GM10266 (cell line): ENCODE data around the gene ARL16.

Experiments used
- DNase-seq: peaks from one replicate; pipeline ENCODE4 v3.0.0; 2012; ENCODE audit errors: extremely low spot score
- CTCF ChIP-seq: IDR thresholded peaks from 2 replicates; pipeline ENCODE4 v1.5.1; 2012; ENCODE audit warnings: mild to moderate bottlenecking, low read depth; ENCODE audit not compliant: control insufficient read depth, insufficient read depth; ENCODE audit errors: missing control alignments

Gene ARL16

DNA sequence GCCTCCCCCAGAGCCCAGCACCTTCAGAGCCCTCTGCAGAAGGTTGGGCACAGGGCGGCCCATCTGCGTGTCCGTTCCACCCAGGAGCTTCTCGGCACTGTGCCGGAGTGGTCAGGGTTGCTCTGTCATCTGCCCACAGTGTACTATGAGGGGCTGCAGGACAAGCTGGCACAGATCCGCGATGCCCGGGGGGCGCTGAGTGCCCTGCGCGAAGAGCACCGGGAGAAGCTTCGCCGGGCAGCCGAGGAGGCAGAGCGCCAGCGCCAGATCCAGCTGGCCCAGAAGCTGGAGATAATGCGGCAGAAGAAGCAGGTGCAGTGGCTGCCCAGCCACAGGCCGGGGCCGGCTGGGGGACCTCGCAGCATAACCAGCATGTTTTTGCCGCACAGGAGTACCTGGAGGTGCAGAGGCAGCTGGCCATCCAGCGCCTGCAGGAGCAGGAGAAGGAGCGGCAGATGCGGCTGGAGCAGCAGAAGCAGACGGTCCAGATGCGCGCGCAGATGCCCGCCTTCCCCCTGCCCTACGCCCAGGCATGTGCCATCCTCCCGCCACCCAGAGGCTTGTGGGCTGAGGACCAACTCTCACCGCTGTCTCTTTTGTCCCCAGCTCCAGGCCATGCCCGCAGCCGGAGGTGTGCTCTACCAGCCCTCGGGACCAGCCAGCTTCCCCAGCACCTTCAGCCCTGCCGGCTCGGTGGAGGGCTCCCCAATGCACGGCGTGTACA is 12.8 kb upstream of the ARL16 start:
- DNase-seq: no peak
- TF ChIP-seq CTCF: no peak

GRCh38 chr17:81695801-81696200 is 12.2 kb upstream of the ARL16 start:
- TF ChIP-seq CTCF: no peak
- DNase-seq: no peak

GRCh38 chr17:81695211-81695610 is 11.6 kb upstream of the ARL16 start:
- no peak for TF ChIP-seq CTCF

DNA sequence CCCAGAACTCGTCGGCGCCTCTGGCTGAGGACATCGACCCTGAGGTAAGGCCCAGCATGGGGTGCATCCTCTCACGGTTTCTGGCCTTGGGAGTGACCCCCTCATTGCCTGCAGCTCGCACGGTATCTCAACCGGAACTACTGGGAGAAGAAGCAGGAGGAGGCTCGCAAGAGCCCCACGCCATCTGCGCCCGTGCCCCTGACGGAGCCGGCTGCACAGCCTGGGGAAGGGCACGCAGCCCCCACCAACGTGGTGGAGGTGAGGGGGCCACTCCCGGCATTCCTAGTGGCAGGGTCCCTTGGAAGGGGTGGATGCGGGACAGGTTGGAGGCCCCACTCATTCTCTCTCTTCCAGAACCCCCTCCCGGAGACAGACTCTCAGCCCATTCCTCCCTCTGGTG is 11.2 kb upstream of the ARL16 start:
- DNase-seq: no peak
- no peak for TF ChIP-seq CTCF

More at GRCh38 chr17:81695211-81695610, 11.6 kb upstream of the ARL16 start:
- DNase-seq: no peak

DNA sequence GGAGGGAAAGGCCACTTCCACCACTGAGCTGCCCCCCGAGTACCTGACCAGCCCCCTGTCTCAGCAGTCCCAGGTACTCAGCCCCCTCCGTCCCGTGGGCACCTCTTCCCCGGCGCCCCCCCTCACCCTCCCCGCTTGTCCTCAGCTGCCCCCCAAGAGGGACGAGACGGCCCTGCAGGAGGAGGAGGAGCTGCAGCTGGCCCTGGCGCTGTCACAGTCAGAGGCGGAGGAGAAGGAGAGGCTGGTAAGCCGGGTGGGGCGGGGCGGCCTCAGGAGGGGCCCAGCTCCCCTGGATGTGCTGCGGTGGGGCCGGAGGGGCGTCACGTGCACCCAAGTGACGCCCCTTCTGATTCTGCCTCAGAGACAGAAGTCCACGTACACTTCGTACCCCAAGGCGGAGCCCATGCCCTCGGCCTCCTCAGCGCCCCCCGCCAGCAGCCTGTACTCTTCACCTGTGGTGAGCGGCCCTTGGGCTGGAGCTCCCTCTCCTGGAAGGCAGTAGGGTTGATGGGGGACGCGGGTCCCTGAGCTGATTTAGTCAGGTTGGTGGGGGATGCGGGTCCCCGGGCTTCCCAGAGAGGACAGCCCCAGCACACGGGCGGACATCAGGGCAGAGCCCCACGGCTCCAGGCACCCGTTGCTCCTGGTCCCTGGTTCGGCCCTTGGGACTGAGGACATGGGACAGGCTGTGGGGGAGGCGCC is 10.1 kb upstream of the ARL16 start:
- no peak for DNase-seq
- no peak for TF ChIP-seq CTCF

DNA sequence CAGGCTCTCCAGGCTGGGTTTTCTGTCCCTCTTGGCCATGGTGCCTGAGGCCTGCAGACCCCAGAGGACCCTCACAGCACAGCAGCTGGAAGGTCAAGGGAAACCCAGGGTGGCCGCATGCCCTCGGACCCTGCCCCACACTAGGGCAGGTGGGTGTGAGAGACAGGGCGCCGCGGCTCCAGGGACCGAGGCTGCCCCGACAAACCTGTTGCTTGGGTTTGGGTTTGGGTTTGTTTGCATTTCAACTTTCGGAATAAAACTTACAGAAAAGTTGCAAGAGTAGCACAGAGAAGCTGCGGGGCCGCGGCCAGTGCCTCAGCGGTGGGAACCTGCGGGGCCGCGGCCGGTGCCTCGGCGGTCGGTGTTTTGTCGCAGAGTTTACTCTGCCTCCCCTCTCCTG is 8.0 kb upstream of the ARL16 start:
- DNase-seq: no peak
- no peak for TF ChIP-seq CTCF

DNA sequence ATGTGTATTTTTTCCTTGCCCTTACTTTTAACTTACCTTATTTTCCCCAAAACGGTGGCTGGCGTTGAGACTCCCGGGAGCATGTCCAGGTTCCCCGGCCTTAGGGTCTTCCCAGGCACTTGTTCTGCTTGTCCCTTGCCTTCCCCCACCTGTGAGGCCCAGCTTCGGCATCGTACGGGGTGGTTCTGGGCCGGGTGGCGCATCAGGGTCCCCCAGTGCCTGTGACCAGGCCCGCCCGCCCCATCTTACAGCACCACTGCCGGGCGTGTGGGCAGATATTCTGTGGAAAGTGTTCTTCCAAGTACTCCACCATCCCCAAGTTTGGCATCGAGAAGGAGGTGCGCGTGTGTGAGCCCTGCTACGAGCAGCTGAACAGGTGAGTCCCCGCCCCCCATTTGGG is 7.6 kb upstream of the ARL16 start:
- no peak for TF ChIP-seq CTCF

More for the DNA sequence above, 7.6 kb upstream of the ARL16 start:
- DNase-seq: no peak
